ENCODE results near the gene KBTBD2.
"Not testable (repeated sequence)": the region's sequence is repeated elsewhere in the genome, so short reads cannot be mapped to it uniquely, and the experiment has no call there.

DNA sequence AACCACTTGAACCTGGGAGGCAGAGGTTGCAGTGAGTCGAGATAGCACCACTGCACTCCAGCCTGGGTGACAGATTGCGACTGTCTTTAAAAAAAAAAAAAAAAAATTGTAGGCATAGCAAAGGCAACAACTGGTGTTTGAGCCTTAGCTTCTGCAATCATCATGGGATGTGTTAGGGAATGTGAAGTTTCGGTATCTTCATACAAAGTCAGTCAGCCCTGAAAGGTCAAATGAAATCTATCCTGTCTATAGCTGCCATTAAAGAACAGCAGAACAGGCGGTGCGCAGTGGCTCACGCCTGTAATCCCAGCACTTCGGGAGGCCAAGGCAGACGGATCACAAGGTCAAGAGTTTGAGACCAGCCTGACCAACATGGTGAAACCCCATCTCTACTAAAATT is 13.5 kb downstream of the KBTBD2 start:
- TF ChIP-seq, protein P1, sequence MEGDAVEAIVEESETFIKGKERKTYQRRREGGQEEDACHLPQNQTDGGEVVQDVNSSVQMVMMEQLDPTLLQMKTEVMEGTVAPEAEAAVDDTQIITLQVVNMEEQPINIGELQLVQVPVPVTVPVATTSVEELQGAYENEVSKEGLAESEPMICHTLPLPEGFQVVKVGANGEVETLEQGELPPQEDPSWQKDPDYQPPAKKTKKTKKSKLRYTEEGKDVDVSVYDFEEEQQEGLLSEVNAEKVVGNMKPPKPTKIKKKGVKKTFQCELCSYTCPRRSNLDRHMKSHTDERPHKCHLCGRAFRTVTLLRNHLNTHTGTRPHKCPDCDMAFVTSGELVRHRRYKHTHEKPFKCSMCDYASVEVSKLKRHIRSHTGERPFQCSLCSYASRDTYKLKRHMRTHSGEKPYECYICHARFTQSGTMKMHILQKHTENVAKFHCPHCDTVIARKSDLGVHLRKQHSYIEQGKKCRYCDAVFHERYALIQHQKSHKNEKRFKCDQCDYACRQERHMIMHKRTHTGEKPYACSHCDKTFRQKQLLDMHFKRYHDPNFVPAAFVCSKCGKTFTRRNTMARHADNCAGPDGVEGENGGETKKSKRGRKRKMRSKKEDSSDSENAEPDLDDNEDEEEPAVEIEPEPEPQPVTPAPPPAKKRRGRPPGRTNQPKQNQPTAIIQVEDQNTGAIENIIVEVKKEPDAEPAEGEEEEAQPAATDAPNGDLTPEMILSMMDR (conservative IDR thresholded peaks at IDR 0.05), result not testable (repeated sequence)
- TF ChIP-seq ZFX (IDR thresholded peaks at IDR 0.05), result not testable (repeated sequence)
